NCI-H2171 treated with DMSO at 0.1 percent for 48 hours (cell line): Measurements from ENCODE around the gene PRXL2C.
"Not testable (repeated sequence)": the region's sequence is repeated elsewhere in the genome, so short reads cannot be mapped to it uniquely, and the experiment has no call there.

Source experiments
- DNase-seq: peaks from one replicate; lab custom pipeline; 2025; lab: John Stamatoyannopoulos, UW

Gene PRXL2C, protein sequence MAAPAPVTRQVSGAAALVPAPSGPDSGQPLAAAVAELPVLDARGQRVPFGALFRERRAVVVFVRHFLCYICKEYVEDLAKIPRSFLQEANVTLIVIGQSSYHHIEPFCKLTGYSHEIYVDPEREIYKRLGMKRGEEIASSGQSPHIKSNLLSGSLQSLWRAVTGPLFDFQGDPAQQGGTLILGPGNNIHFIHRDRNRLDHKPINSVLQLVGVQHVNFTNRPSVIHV

GRCh38 chr9:96655198-96655851 lies at the start of gene PRXL2C:
Gene PRXL2C, minus strand, starts transcription at chr9:96655317. Its CDS starts 36 bp downstream, at chr9:96655281.
- DNase-seq = peak; percentile 50

GRCh38 chr9:96700721-96701375 lies 45.7 kb upstream of the PRXL2C start:
- DNase-seq = not testable (repeated sequence)

GRCh38 chr9:96691326-96691725 lies 36.2 kb upstream of the PRXL2C start:
- no peak for DNase-seq

DNA sequence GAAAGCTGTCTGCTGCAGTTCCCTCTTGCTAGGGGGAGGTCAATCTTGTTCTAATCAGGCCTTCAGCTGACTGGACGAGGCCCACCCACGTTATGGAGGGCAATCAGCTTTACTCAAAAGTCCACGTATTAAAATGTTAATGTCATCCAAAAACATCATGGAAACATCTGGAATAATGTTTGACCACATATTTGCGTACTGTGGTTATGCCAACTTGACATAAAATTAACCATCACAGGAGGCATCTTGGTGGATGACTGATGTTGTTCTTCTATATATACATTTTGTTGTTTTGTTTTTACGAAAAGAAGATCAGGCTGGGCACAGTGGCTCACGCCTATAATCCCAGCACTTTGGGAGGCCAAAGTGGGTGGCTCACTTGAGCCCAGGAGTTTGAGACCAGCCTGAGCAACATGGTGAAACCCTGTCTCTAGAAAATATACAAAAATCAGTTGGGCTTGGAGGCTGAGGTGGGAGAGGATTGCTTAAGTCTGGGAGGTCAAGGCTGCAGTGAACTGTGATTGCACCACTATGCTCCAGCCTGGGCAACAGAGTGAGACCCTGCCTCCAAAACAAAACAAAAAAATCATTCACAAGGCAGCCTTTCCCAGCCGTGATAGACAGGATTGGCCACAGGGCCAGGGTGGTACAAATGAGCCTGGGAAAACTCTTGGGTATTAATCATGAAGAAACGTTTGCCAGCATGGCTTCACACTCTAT lies 33.8 kb upstream of the PRXL2C start:
- DNase-seq = no peak

GRCh38 chr9:96688187-96688586 lies 33.1 kb upstream of the PRXL2C start:
- no peak for DNase-seq

GRCh38 chr9:96686638-96687335 lies 31.7 kb upstream of the PRXL2C start:
- no peak for DNase-seq

- DNase-seq = peak; percentile 4
Measured at GRCh38 chr9:96680812-96681499, 25.8 kb upstream of the PRXL2C start.

GRCh38 chr9:96674906-96675538 lies 19.9 kb upstream of the PRXL2C start:
- no peak for DNase-seq

DNA sequence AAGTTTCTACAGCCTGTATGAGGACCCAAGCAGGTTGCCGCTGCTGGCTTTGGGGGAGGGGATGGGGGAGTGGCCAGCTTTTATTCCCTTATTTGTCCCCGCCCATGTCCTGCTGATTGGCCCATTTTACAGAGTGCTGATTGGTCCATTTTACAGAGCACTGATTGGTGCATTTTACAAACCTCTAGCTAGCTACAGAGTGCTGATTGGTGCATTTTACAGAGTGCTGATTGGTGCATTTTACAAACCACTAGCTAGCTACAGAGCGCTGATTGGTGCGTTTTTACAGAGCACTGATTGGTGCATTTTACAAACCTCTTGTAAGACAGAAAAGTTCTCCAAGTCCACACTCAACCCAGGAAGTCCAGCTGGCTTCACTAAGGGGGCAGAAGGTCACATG lies 18.7 kb upstream of the PRXL2C start:
- not testable (repeated sequence) for DNase-seq

GRCh38 chr9:96668868-96669534 lies 13.9 kb upstream of the PRXL2C start:
- DNase-seq = no peak

DNA sequence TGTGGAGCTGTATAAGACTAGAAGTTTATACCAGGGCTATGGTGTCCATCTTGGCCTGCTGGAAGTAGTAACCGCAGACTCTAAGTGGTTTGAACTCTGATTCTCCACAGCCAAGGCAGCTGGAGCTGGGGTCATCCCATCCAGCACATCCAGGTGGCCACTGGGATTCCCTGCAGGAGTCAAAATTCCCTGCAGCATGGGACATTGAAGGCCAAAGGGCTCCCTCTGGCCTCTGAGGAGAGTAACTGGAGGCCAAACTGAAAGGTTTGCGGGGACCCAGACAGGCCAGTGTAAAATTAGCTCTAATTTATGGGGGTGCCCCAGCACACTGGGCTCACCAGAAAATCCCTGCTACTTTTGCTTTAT lies 12.2 kb upstream of the PRXL2C start:
- no peak for DNase-seq

- DNase-seq = peak; percentile 28
Measured at GRCh38 chr9:96666653-96667362, 11.7 kb upstream of the PRXL2C start.

DNA sequence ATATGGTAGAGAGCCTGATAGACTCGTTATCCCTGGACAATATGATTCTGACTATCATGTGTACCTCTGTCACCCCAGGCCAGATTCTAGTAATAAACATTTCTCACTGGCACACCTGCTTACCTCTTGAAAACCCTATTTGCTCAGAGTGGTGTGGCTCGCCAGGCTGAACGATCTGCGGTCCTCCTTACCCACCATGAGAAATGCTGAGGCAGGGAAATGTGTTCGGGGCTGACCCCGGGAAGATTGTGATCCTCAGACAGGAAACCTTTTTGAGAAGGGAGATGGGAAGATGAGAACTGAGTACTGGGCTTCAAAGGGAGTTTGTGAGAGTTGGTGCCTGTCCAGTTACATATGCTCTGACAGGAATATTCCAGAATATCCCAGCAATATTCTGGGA lies 10.7 kb upstream of the PRXL2C start:
- DNase-seq = no peak

GRCh38 chr9:96663506-96664120 lies 8.5 kb upstream of the PRXL2C start:
- no peak for DNase-seq

DNA sequence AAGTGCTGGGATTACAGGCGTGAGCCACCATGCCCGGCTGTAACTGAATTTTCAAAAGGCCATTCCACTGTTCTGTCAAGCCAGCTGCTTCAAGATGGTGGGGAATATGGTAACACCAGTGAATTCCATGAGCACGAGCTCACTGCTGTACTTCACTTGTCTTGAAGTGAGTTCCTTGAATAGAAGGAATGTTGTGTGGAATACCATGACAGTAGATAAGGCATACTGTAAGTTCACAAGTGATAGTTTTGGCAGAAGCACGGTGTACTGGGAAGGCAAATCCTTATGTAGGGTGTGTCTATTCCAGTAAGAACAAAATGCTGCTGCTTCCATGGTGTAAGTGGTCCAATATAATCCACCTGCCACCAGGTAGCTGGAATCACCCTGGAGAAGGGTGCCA lies 6.6 kb upstream of the PRXL2C start:
- DNase-seq = no peak

DNA sequence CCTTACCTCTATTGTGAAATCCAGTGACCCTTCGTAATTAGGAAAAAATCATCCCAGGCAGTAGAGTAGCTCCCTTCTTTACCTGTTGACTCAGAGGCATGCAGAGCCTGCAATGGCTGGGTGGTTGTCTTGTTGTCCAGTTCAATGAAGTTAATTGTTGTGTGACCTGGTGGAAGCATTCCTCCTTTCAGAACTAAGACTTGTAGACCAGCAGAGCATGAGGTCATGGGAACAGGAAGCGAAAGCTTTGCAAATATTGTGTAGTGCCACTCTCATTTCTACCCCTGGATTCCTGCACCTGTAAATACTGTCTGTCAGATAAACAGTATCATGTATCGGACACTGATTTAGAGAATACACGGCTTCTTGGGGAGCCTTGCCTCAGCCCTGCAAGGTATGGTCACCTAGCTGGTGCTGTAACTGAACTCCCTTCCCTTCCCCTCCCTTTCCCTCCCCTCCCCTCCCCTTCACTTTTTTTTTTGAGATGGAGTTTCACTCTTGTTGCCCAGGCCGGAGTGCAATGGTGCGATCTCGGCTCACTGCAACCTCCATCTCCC lies 5.7 kb upstream of the PRXL2C start:
- DNase-seq = no peak

DNA sequence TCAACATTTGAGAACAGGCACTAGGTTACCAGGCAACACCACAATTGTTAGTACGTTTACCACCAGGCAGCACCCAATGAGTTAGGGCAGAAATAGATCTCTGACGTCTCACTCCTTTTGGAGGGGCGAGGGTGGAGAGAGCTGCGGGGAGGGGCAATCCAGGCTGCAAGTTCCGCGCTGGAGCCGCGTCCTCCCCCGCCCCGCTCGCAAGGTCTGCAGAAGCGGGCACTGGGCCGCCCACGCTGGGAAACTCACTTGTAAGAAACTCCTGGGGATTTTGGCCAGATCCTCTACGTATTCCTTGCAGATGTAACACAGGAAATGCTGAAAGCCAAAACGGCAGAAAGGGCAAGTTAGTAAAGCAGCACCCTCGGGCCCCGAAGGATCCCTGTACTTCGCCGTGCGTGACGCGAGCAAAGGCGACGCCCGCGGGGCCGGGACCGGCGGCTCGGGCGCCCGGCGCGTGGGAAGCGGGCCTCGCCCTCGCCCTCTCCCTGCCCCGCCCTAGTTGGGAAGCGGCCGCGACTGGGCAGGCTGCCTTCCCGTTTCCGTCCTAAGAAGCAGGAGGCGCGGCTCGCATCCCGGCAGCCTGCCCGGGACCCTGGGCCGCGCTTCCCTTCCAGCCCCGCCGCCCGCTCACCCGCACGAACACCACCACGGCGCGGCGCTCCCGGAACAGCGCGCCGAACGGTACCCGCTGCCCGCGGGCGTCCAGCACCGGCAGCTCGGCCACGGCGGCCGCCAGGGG lies 493 bp downstream of the PRXL2C start:
- DNase-seq = peak; percentile 76

GRCh38 chr9:96651626-96652025 lies 3.5 kb downstream of the PRXL2C start:
- DNase-seq = peak; percentile 15
